Neural progenitor cell (in vitro differentiated cells): ENCODE results near the gene ABCC1.

Experiments used
- CTCF ChIP-seq: fragments of 200-600 bp; sonication (generic); IDR thresholded peaks from 2 replicates; pipeline ENCODE4 v1.5.1; 2017; ENCODE audit warnings: antibody characterized with exemption, mild to moderate bottlenecking
- EZH2 ChIP-seq: fragments of 200-600 bp; sonication (generic); IDR thresholded peaks from 2 replicates; pipeline ENCODE4 v1.6.1; 2017; ENCODE audit warnings: antibody characterized with exemption, mild to moderate bottlenecking, moderate library complexity

GRCh38 chr16:15916323-15916722 is 33.1 kb upstream of the ABCC1 start:
- no peak for TF ChIP-seq CTCF
- no peak for TF ChIP-seq EZH2
